Measurements from ENCODE around the gene HNRNPA1. TPM values are rescaled to one million over a fixed set of nuclear protein-coding genes. Genes with fewer than 3 reads are reported as not detected.

The HNRNPA1 gene
- total and polyA plus RNA-seq, 9 of the 15 experiments (the other 6 are each of a cell fraction or from before 2014, with no cell fraction given), result 1,166 to 2,703 (median 1,815) TPM

- no peak for TF ChIP-seq HDAC6 (IDR thresholded peaks at IDR 0.05; ENCODE audit: low read depth, low read length)
- no peak for TF ChIP-seq POLR2H (tag; IDR thresholded peaks at IDR 0.05; ENCODE audit: low read depth)
- TF ChIP-seq ZNF124 (CRISPR knock-in tag; IDR thresholded peaks at IDR 0.05), result no peak
- no peak for TF ChIP-seq SMARCA5 (IDR thresholded peaks at IDR 0.05)
- peak; percentile 20; the same call in 1 of the 2 replicates for TF ChIP-seq CREB3L1 (IDR thresholded peaks at IDR 0.05; ENCODE audit: borderline replicate concordance, low read depth)
- peak; percentile 83 for TF ChIP-seq CREM (IDR thresholded peaks at IDR 0.05; ENCODE audit: low read depth)
- TF ChIP-seq ELF2 (CRISPR knock-in tag; IDR thresholded peaks at IDR 0.05), result no peak
- TF ChIP-seq RB1 (IDR thresholded peaks at IDR 0.05; ENCODE audit: low read depth), result peak; percentile 58; the same call in 1 of the 2 replicates
- peak; percentile 99 for TF ChIP-seq CEBPG (CRISPR knock-in tag; IDR thresholded peaks at IDR 0.05)
- TF ChIP-seq CEBPG (tag; conservative IDR thresholded peaks at IDR 0.05 in 1 of 2, IDR thresholded peaks at IDR 0.05 in 1 of 2), result peak; percentile 97 to 99
- no peak for TF ChIP-seq ZNF146 (CRISPR knock-in tag; IDR thresholded peaks at IDR 0.05; ENCODE audit: unreplicated experiment)
- TF ChIP-seq POLR2G (IDR thresholded peaks at IDR 0.05; ENCODE audit: low read depth, low read length), result peak; percentile 69
- no peak for TF ChIP-seq DEAF1 (CRISPR knock-in tag; IDR thresholded peaks at IDR 0.05)
- TF ChIP-seq HOXB6 (CRISPR knock-in tag; IDR thresholded peaks at IDR 0.05; ENCODE audit: borderline replicate concordance), result no peak
- peak; percentile 60; the same call in 1 of the 2 replicates for TF ChIP-seq HSF4 (CRISPR knock-in tag; IDR thresholded peaks at IDR 0.05; ENCODE audit: borderline replicate concordance)
- no peak for TF ChIP-seq RREB1 (CRISPR knock-in tag; IDR thresholded peaks at IDR 0.05)
- TF ChIP-seq SNRNP70 (optimal IDR thresholded peaks at IDR 0.05; ENCODE audit: low read depth, low read length), result no peak
- TF ChIP-seq SMAD1 (IDR thresholded peaks at IDR 0.05; ENCODE audit: low read depth, low read length, partially characterized antibody), result peak; percentile 96
- TF ChIP-seq ZNF232 (CRISPR knock-in tag; IDR thresholded peaks at IDR 0.05), result no peak
- peak; percentile 94; the same call in 1 of the 2 replicates for TF ChIP-seq NR4A1 (CRISPR knock-in tag; IDR thresholded peaks at IDR 0.05)
- peak; percentile 94 for TF ChIP-seq NR4A1 (tag; IDR thresholded peaks at IDR 0.05)
Observed at GRCh38 chr12:54304187-54304810, 23.8 kb downstream of the HNRNPA1 start (continued).

All from K562 (cell line).